Measurements from ENCODE around the gene PDGFRB. TPM values are rescaled to one million over a fixed set of nuclear protein-coding genes. Genes with fewer than 3 reads are reported as not detected.

PDGFRB gene
- total RNA-seq, 4 donors from 2014 or later = 171 to 354 (median 217) TPM

DNA sequence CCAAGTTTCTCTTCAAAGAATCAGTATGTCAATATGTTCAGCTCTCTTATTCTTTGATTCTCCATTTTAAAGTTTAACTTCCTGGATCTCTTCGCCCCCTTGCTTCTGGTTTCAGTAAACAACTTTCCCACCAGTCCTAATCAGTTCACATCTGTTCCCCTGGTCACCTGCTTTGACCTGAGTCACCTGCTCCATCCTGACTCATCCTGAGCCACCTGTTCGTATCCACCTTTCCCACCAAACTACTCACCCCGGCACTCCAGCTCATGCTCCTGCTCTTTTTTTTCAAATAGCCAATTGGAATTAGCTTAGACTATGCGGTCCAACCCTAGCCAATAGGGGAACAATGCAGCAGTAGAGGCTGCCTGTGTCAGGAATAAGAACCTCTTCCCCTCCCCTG lies 45.7 kb downstream of the PDGFRB start:
- no peak for TF ChIP-seq EP300 (IDR thresholded peaks at IDR 0.05)
- TF ChIP-seq, protein P1, sequence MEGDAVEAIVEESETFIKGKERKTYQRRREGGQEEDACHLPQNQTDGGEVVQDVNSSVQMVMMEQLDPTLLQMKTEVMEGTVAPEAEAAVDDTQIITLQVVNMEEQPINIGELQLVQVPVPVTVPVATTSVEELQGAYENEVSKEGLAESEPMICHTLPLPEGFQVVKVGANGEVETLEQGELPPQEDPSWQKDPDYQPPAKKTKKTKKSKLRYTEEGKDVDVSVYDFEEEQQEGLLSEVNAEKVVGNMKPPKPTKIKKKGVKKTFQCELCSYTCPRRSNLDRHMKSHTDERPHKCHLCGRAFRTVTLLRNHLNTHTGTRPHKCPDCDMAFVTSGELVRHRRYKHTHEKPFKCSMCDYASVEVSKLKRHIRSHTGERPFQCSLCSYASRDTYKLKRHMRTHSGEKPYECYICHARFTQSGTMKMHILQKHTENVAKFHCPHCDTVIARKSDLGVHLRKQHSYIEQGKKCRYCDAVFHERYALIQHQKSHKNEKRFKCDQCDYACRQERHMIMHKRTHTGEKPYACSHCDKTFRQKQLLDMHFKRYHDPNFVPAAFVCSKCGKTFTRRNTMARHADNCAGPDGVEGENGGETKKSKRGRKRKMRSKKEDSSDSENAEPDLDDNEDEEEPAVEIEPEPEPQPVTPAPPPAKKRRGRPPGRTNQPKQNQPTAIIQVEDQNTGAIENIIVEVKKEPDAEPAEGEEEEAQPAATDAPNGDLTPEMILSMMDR (IDR thresholded peaks at IDR 0.05) = no peak
- no peak for TF ChIP-seq POLR2A (IDR thresholded peaks at IDR 0.05)
- no peak for DNase-seq (ENCODE audit: low spot score in 2 of 2)
- H3K4me1 ChIP-seq = peaks cover 0 to 62% (median 13%) of the 10 kb centered on the region in 4 donors
- no peak overlapping the region for H3K4me3 ChIP-seq
- H3K9me3 ChIP-seq = no peaks in the 10 kb centered on the region
- WGBS, 2 donors = 66 to 75% methylated on average over 4 of the region's 4 CpGs
- peaks cover 0 to 12% (median 0%) of the 10 kb centered on the region in 3 donors for H3K36me3 ChIP-seq
- H3K27me3 ChIP-seq = no peaks in the 10 kb centered on the region
- H3K27ac ChIP-seq = no peak overlapping the region

DNA sequence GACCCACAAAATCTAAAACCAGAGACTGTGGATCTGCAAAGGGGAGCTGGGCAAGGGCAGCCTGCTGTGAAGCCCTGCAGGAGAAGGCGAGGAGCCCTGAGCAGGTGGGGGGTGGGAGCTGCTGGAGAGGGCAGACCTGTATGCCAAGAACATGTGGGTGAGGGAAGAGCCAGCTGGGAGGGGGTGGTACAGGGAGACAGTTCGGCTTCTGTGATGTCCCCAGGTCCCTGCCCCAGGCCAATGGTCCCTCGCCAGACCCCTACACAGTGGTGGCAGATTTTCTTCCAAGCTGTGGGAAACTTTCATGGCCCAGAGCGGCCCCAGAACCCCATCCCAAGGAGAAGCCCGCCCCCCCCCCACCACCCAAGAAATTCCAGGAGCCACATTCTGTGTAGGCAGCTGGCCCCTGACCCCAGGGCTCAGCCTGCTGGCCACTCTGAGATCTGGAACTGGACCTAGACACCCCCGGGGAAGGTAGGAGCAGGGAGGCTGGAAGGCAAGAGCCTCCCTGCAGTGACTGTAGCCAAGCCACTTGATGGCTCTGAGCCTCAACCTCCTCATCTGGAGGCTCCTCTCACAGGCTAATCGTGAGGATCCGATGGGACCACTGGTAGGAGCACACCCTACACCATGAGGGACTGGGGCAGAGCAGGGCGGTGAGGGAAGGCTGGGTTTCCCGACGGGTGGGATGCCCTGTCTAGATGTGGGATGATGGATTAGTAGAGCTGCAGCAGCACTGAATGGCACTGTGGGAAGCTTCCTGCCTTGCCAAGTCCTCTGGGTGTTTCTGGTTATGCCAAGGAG lies 46.7 kb downstream of the PDGFRB start:
- WGBS, 2 donors = 71 to 83% methylated on average over 10 to 11 of the region's 11 CpGs
- DNase-seq (ENCODE audit: low spot score in 2 of 2) = no peak

DNA sequence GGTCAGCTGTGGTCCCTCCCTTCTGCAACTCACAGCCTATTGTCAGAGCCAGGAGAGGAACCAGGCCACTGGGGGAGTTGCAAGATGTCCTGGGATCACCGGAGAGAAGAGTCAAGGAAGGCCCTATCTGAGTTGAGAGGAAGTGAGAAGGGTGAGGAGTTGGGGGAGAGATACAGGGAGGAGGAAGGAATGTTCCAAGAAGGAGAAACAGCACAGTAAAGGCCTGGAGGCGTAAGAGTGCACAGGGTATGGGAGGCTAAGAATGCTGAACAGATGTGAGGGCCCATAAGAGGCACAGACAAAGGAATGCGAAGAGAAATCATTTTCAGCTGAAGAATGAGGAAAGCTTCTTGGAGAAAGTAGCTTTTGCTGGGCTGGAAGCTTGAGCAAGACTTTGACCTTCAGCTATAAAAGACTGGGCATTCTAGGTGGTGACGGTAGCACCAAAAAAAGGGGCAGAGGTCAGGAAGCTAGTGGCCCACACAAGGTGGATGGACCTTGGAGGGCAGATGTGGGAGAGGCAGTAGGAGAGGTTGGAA lies 47.7 kb downstream of the PDGFRB start:
- Histone ChIP-seq H3K4me3 (no peak overlapping the region), H3K9me3 (no peaks in the 10 kb centered on the region), H3K27ac (peak overlapping the region in 2 of 4 donors; percentile 26 to 59), H3K36me3 (no peaks in the 10 kb centered on the region), H3K27me3 (no peaks in the 10 kb centered on the region), H3K4me1 (peaks cover 0 to 51% (median 8%) of the 10 kb centered on the region in 4 donors)
- 49 to 57% methylated on average over 4 of the region's 4 CpGs for WGBS, 2 donors
- TF ChIP-seq, protein P1 (IDR thresholded peaks at IDR 0.05) = no peak
- TF ChIP-seq POLR2A (IDR thresholded peaks at IDR 0.05) (no peak), EP300 (IDR thresholded peaks at IDR 0.05) (no peak)
- DNase-seq (ENCODE audit: low spot score in 2 of 2) = no peak

More for the DNA sequence above, 46.7 kb downstream of the PDGFRB start:
- Histone ChIP-seq H3K4me1 (peaks cover 0 to 60% (median 13%) of the 10 kb centered on the region in 4 donors), H3K27ac (peak overlapping the region in 2 of 4 donors; percentile 26 to 59), H3K4me3 (no peak overlapping the region), H3K9me3 (no peaks in the 10 kb centered on the region), H3K36me3 (peaks cover 0 to 2% (median 0%) of the 10 kb centered on the region in 3 donors), H3K27me3 (no peaks in the 10 kb centered on the region)
- TF ChIP-seq POLR2A (IDR thresholded peaks at IDR 0.05) = no peak
- TF ChIP-seq EP300 (IDR thresholded peaks at IDR 0.05) = no peak
- TF ChIP-seq, protein P1 (IDR thresholded peaks at IDR 0.05) = no peak

DNA sequence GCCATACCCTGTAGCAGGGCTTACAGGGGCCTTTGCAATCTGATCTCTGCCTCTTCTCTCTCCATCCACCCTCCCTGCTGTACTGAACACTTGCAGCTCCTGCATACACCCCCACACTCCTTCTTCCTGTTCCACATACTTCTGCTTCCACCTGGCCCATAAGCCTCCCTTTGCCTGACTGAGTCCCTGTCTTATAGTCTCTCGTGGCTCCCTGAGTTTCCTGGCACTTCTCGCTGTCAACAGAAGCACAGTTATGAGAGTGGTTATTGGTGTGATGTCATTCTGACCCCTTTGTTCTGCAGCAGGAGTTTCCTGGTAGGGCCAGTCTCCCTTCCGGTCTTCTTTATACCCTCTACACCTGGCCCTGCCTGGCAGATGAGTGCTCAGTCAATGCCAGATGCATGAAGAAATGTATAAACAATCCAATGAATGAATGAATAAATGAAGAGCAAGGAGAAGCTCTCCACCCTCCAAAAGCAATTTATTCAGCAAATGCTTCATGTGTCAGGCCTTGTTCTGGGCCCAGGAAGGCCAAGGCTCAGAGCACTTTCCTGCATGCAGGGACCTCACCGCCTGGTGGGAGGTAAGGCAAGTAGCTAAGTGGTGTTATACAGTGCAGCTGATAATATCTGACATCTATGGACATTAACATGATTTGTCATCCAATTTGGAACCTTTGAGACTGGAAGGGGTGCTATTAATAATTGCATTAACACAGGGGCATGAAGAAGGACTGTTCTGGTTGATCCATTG lies 48.8 kb downstream of the PDGFRB start:
- WGBS, 2 donors = 64 to 70% methylated on average over 4 of the region's 4 CpGs
- H3K27ac ChIP-seq = peak overlapping the region in 2 of 4 donors; percentile 28 to 59
- no peak for DNase-seq (ENCODE audit: low spot score in 2 of 2)
- H3K4me3 ChIP-seq = no peak overlapping the region
- no peaks in the 10 kb centered on the region for H3K9me3 ChIP-seq
- peaks cover 0 to 40% (median 0%) of the 10 kb centered on the region in 4 donors for H3K4me1 ChIP-seq
- TF ChIP-seq, protein P1 (IDR thresholded peaks at IDR 0.05) = no peak
- no peak for TF ChIP-seq EP300 (IDR thresholded peaks at IDR 0.05)
- H3K27me3 ChIP-seq = no peaks in the 10 kb centered on the region
- no peaks in the 10 kb centered on the region for H3K36me3 ChIP-seq
